ENCODE results near the gene SLA2.

The SLA2 gene

DNA sequence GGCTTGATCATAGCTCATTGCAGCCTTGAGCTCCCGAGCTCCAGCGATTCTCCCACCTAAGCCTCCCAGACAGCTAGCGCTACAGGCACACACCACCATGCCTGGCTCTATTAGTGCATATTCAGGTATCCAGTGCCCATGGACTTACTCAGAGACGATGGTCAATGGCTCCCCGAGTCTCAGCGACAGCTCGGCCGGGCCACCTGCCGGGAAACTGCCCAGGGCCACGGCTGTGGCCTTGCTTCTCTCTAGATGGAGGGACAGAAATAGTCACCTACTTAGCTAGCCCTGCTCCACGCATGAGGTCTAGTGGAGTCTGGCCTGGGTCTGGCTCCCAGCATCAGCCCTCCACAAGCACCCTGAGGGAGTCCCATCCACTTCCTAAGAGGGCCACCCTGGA lies 11.7 kb downstream of the SLA2 start:
- H3K27me3 ChIP-seq (replicated peaks; ENCODE audit: control insufficient read depth, insufficient read depth, low read length): no peaks in the 10 kb centered on the region
- TF ChIP-seq, protein P1, sequence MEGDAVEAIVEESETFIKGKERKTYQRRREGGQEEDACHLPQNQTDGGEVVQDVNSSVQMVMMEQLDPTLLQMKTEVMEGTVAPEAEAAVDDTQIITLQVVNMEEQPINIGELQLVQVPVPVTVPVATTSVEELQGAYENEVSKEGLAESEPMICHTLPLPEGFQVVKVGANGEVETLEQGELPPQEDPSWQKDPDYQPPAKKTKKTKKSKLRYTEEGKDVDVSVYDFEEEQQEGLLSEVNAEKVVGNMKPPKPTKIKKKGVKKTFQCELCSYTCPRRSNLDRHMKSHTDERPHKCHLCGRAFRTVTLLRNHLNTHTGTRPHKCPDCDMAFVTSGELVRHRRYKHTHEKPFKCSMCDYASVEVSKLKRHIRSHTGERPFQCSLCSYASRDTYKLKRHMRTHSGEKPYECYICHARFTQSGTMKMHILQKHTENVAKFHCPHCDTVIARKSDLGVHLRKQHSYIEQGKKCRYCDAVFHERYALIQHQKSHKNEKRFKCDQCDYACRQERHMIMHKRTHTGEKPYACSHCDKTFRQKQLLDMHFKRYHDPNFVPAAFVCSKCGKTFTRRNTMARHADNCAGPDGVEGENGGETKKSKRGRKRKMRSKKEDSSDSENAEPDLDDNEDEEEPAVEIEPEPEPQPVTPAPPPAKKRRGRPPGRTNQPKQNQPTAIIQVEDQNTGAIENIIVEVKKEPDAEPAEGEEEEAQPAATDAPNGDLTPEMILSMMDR (IDR thresholded peaks at IDR 0.05; ENCODE audit: insufficient read depth, low read length, poor library complexity, severe bottlenecking): no peak

DNA sequence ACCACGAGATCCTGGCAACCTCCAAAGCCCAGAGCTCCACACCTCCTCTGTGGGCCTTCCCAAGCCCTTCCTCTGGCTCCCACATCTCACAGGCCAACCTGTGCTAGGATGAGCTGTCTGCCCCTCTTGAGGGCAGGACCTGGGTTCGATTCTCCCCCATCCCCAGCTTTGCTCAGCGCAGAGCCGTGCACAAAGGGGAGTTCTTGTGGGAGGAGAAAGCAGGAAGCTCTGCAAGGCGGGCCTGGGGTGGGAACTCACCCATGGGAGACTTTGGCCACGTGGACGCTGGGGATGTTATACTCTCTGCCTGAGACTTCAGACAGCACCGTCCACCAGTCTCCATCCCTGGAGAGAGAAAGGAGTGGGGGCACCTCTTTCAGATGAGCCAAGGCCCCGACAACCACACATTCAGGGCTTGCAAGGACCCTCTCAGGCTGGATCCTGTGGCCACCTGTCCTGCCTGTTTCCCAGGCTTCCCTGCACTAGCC lies 12.7 kb downstream of the SLA2 start:
- Histone ChIP-seq H3K27me3 (replicated peaks; ENCODE audit: control insufficient read depth, insufficient read depth, low read length) (no peaks in the 10 kb centered on the region), H3K4me3 (replicated peaks; ENCODE audit: low read depth, low read length) (no peak overlapping the region), H3K36me3 (ENCODE audit: control insufficient read depth, insufficient read depth, low read length) (no peaks in the 10 kb centered on the region)
- TF ChIP-seq, protein P1 (IDR thresholded peaks at IDR 0.05; ENCODE audit: insufficient read depth, low read length, poor library complexity, severe bottlenecking): no peak
- DNase-seq (ENCODE audit: extremely low read depth, insufficient read length): no peak

More for the DNA sequence above, 11.7 kb downstream of the SLA2 start:
- H3K36me3 ChIP-seq (ENCODE audit: control insufficient read depth, insufficient read depth, low read length): no peaks in the 10 kb centered on the region
- H3K4me3 ChIP-seq (replicated peaks; ENCODE audit: low read depth, low read length): no peak overlapping the region
- no peak for DNase-seq (ENCODE audit: extremely low read depth, insufficient read length)

GRCh38 chr20:36632487-36633284 lies 13.3 kb downstream of the SLA2 start:
- no peak for DNase-seq (ENCODE audit: extremely low read depth, insufficient read length)
- H3K4me3 ChIP-seq (replicated peaks; ENCODE audit: low read depth, low read length): no peak overlapping the region
- no peaks in the 10 kb centered on the region for H3K27me3 ChIP-seq (replicated peaks; ENCODE audit: control insufficient read depth, insufficient read depth, low read length)

DNA sequence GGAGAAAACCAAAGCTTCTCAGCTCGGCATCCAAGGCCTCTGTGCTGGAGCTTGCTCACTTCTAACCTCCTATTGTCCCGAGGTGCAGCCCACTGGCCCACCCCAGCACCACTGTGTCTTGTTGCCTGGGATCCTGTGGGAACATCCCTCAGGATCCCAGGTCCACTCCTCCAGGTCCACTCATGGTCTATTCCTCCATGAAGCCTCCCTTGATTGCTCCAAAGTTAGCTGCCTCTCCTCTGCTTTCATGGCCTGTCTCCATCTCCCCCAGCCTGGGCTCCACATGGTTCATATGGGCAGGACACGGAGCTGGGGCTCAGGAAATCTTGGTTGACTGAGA lies 13.9 kb downstream of the SLA2 start:
- DNase-seq (ENCODE audit: extremely low read depth, insufficient read length): no peak
- no peaks in the 10 kb centered on the region for H3K36me3 ChIP-seq (ENCODE audit: control insufficient read depth, insufficient read depth, low read length)
- no peaks in the 10 kb centered on the region for H3K27me3 ChIP-seq (replicated peaks; ENCODE audit: control insufficient read depth, insufficient read depth, low read length)
- H3K4me3 ChIP-seq (replicated peaks; ENCODE audit: low read depth, low read length): no peak overlapping the region
- TF ChIP-seq, protein P1 (IDR thresholded peaks at IDR 0.05; ENCODE audit: insufficient read depth, low read length, poor library complexity, severe bottlenecking): no peak

More at GRCh38 chr20:36632487-36633284, 13.3 kb downstream of the SLA2 start:
- H3K36me3 ChIP-seq (ENCODE audit: control insufficient read depth, insufficient read depth, low read length): no peaks in the 10 kb centered on the region
- TF ChIP-seq, protein P1 (IDR thresholded peaks at IDR 0.05; ENCODE audit: insufficient read depth, low read length, poor library complexity, severe bottlenecking): no peak

DNA sequence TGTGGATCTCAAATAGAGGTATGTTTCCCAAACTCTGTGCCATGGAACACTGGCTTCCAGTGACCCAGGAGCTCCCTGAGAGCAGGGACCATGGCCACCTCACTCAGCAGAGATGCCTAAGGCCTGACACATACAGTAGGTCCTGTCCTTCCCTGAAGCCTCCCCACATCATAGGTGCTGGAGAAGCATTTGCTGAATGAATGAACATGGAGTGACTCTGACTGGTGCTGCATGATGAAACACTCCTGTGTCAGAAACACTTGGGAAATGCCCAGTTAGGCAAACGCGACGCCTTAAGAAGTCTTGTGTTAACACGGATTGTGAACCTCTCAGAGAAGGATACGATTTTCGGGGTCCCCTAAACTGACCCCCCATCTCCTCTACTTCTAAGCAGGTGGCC lies 14.3 kb downstream of the SLA2 start:
- TF ChIP-seq, protein P1 (IDR thresholded peaks at IDR 0.05; ENCODE audit: insufficient read depth, low read length, poor library complexity, severe bottlenecking): no peak
- no peaks in the 10 kb centered on the region for H3K36me3 ChIP-seq (ENCODE audit: control insufficient read depth, insufficient read depth, low read length)
- DNase-seq (ENCODE audit: extremely low read depth, insufficient read length): no peak
- H3K4me3 ChIP-seq (replicated peaks; ENCODE audit: low read depth, low read length): no peak overlapping the region
- no peaks in the 10 kb centered on the region for H3K27me3 ChIP-seq (replicated peaks; ENCODE audit: control insufficient read depth, insufficient read depth, low read length)

Measured in GM06990 (cell line).